ENCODE measurements around the gene AHNAK2.

DNA sequence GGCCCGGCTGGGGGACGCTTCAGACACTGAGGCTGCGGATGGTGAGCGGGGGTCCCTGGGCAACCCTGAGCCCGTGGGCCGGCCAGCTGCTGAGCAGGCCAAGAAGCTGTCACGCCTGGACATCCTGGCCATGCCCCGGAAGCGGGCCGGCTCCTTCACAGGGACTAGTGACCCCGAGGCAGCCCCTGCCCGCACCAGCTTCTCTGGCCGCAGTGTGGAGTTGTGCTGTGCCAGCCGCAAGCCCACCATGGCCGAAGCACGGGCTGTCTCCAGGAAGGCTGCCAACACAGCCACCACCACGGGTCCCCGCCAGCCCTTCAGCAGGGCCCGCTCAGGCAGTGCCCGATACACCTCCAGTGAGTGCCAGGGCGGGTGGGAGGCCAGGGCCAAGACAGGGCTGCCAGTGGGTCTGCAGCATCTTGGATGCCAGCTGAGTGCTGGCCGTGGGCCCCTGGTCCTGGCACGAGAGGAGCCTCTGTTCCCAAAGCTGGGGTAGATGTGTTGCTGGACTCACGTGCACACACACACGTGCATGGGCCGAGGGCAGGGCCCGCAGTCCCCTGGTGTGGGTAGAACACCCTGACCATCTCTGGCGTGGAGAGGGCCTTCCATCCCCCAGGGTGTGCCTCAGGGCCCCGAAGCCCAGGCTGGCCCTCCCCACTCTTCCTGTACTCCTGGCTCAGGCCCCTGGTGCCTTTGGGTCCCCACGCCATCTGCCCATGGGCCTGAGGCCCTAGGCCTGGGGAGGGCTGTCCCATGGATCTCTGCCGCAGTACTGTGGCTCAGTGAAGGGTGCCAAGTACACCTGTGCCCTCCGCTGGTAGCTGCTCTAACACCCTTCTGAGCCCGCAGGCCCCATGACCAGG, 90.3 kb downstream of the AHNAK2 start:
- no peak for TF ChIP-seq EZH2 (IDR thresholded peaks at IDR 0.05; ENCODE audit: insufficient read depth, poor library complexity, severe bottlenecking)
- no peak for TF ChIP-seq EZH2phosphoT487 (IDR thresholded peaks at IDR 0.05; ENCODE audit: insufficient read depth, low read depth)
